ENCODE measurements around the gene SPDEF.

SPDEF gene

GRCh38 chr6:34596798-34597197 lies 40.7 kb upstream of the SPDEF start:
- H3K27ac ChIP-seq (ENCODE audit: low read length, poor library complexity, severe bottlenecking): no peak overlapping the region
- H2AFZ ChIP-seq (ENCODE audit: low read depth, low read length): no peak overlapping the region
- no CpG with 5 or more reads among the region's 1 CpG for WGBS
- no peak overlapping the region for H3K9ac ChIP-seq (ENCODE audit: low read length)
- H3K14ac ChIP-seq (ENCODE audit: low read length in 2 of 2): no peak overlapping the region
- no peak overlapping the region for H2AK5ac ChIP-seq (ENCODE audit: low read length, severe bottlenecking)
- H2BK15ac ChIP-seq (ENCODE audit: low read depth, poor library complexity, severe bottlenecking): no peak overlapping the region
- H3K4me2 ChIP-seq (ENCODE audit: low read length, poor library complexity, severe bottlenecking): no peak overlapping the region
- no peak overlapping the region for H4K8ac ChIP-seq (ENCODE audit: low read length)
- no peaks in the 10 kb centered on the region for H3K9me3 ChIP-seq (ENCODE audit: control insufficient read depth, low read length)
- peaks cover 9% of the 10 kb centered on the region for H3K4me1 ChIP-seq (ENCODE audit: control insufficient read depth, insufficient read depth, low read depth, low read length)
- H2BK120ac ChIP-seq (ENCODE audit: low read depth, low read length): no peak overlapping the region
- H2BK5ac ChIP-seq (ENCODE audit: low read depth, low read length, poor library complexity, severe bottlenecking): no peak overlapping the region
- no peaks in the 10 kb centered on the region for H3K27me3 ChIP-seq (ENCODE audit: control insufficient read depth in 1 of 2, insufficient read depth in 1 of 2, low read length in 2 of 2)
- H3K4ac ChIP-seq (ENCODE audit: low read depth in 1 of 2, low read length in 2 of 2): no peak overlapping the region
- H4K91ac ChIP-seq (ENCODE audit: low read length): no peak overlapping the region
- no peak overlapping the region for H2BK12ac ChIP-seq (ENCODE audit: low read length in 2 of 2)
- H3K23ac ChIP-seq (ENCODE audit: low read length in 2 of 2): no peak overlapping the region
- H3K4me3 ChIP-seq (ENCODE audit: insufficient read depth in 1 of 2, low read depth in 1 of 2, low read length in 2 of 2): no peak overlapping the region
- peaks cover 0 to 11% of the 10 kb centered on the region in 2 experiments for H3K36me3 ChIP-seq (ENCODE audit: control insufficient read depth in 1 of 2, insufficient read depth in 2 of 2, low read depth in 1 of 2, low read length in 2 of 2)
- peaks cover 47% of the 10 kb centered on the region for H3K79me1 ChIP-seq (replicated peaks; ENCODE audit: low read length, poor library complexity, severe bottlenecking)
- no peak for DNase-seq
- H3K18ac ChIP-seq (ENCODE audit: low read depth in 1 of 2, low read length in 2 of 2): no peak overlapping the region

- H3K9ac ChIP-seq (ENCODE audit: low read length): no peak overlapping the region
- H3K9me3 ChIP-seq (ENCODE audit: control insufficient read depth, low read length): no peaks in the 10 kb centered on the region
- H3K79me1 ChIP-seq (replicated peaks; ENCODE audit: low read length, poor library complexity, severe bottlenecking): peaks cover 46% of the 10 kb centered on the region
- H4K91ac ChIP-seq (ENCODE audit: low read length): no peak overlapping the region
- H3K27me3 ChIP-seq (ENCODE audit: control insufficient read depth in 1 of 2, insufficient read depth in 1 of 2, low read length in 2 of 2): no peaks in the 10 kb centered on the region
- no peak overlapping the region for H3K4ac ChIP-seq (ENCODE audit: low read depth in 1 of 2, low read length in 2 of 2)
- H2BK5ac ChIP-seq (ENCODE audit: low read depth, low read length, poor library complexity, severe bottlenecking): no peak overlapping the region
- 81% methylated on average over 5 of the region's 6 CpGs for WGBS
- no peak for DNase-seq
- H3K4me2 ChIP-seq (ENCODE audit: low read length, poor library complexity, severe bottlenecking): no peak overlapping the region
- H3K18ac ChIP-seq (ENCODE audit: low read depth in 1 of 2, low read length in 2 of 2): no peak overlapping the region
- H3K4me3 ChIP-seq (ENCODE audit: insufficient read depth in 1 of 2, low read depth in 1 of 2, low read length in 2 of 2): no peak overlapping the region
- H2BK120ac ChIP-seq (ENCODE audit: low read depth, low read length): no peak overlapping the region
- no peak overlapping the region for H2BK12ac ChIP-seq (ENCODE audit: low read length in 2 of 2)
- no peak overlapping the region for H2BK15ac ChIP-seq (ENCODE audit: low read depth, poor library complexity, severe bottlenecking)
- H3K4me1 ChIP-seq (ENCODE audit: control insufficient read depth, insufficient read depth, low read depth, low read length): peaks cover 9% of the 10 kb centered on the region
- no peak overlapping the region for H3K27ac ChIP-seq (ENCODE audit: low read length, poor library complexity, severe bottlenecking)
- no peak overlapping the region for H3K14ac ChIP-seq (ENCODE audit: low read length in 2 of 2)
- H4K8ac ChIP-seq (ENCODE audit: low read length): no peak overlapping the region
- H2AFZ ChIP-seq (ENCODE audit: low read depth, low read length): no peak overlapping the region
- no peak overlapping the region for H2AK5ac ChIP-seq (ENCODE audit: low read length, severe bottlenecking)
- H3K36me3 ChIP-seq (ENCODE audit: control insufficient read depth in 1 of 2, insufficient read depth in 2 of 2, low read depth in 1 of 2, low read length in 2 of 2): peaks cover 0 to 11% of the 10 kb centered on the region in 2 experiments
- H3K23ac ChIP-seq (ENCODE audit: low read length in 2 of 2): no peak overlapping the region
These were observed 39.4 kb upstream of the SPDEF start for GRCh38 chr6:34595332-34596184.

GRCh38 chr6:34593701-34594100 lies 37.6 kb upstream of the SPDEF start:
- Histone ChIP-seq H2AK5ac (ENCODE audit: low read length, severe bottlenecking) (no peak overlapping the region), H2BK120ac (ENCODE audit: low read depth, low read length) (no peak overlapping the region), H3K4me1 (ENCODE audit: control insufficient read depth, insufficient read depth, low read depth, low read length) (peaks cover 9% of the 10 kb centered on the region), H3K18ac (ENCODE audit: low read depth in 1 of 2, low read length in 2 of 2) (no peak overlapping the region), H3K14ac (ENCODE audit: low read length in 2 of 2) (no peak overlapping the region), H4K91ac (ENCODE audit: low read length) (no peak overlapping the region), H3K27me3 (ENCODE audit: control insufficient read depth in 1 of 2, insufficient read depth in 1 of 2, low read length in 2 of 2) (no peaks in the 10 kb centered on the region), H4K8ac (ENCODE audit: low read length) (no peak overlapping the region), H3K36me3 (ENCODE audit: control insufficient read depth in 1 of 2, insufficient read depth in 2 of 2, low read depth in 1 of 2, low read length in 2 of 2) (peaks cover 8 to 23% of the 10 kb centered on the region in 2 experiments), H2BK12ac (ENCODE audit: low read length in 2 of 2) (no peak overlapping the region), H3K23ac (ENCODE audit: low read length in 2 of 2) (no peak overlapping the region), H2BK5ac (ENCODE audit: low read depth, low read length, poor library complexity, severe bottlenecking) (no peak overlapping the region), H3K4me3 (ENCODE audit: insufficient read depth in 1 of 2, low read depth in 1 of 2, low read length in 2 of 2) (no peak overlapping the region), H3K9me3 (ENCODE audit: control insufficient read depth, low read length) (no peaks in the 10 kb centered on the region), H2AFZ (ENCODE audit: low read depth, low read length) (no peak overlapping the region), H3K27ac (ENCODE audit: low read length, poor library complexity, severe bottlenecking) (no peak overlapping the region), H3K9ac (ENCODE audit: low read length) (no peak overlapping the region), H3K79me1 (replicated peaks; ENCODE audit: low read length, poor library complexity, severe bottlenecking) (peaks cover 50% of the 10 kb centered on the region), H3K4ac (ENCODE audit: low read depth in 1 of 2, low read length in 2 of 2) (no peak overlapping the region), H3K4me2 (ENCODE audit: low read length, poor library complexity, severe bottlenecking) (no peak overlapping the region), H2BK15ac (ENCODE audit: low read depth, poor library complexity, severe bottlenecking) (no peak overlapping the region)
- no peak for DNase-seq
- 90% methylated on average over 5 of the region's 5 CpGs for WGBS

- Histone ChIP-seq H3K9me3 (ENCODE audit: control insufficient read depth, low read length) (no peaks in the 10 kb centered on the region), H3K4me1 (ENCODE audit: control insufficient read depth, insufficient read depth, low read depth, low read length) (peaks cover 9% of the 10 kb centered on the region), H4K91ac (ENCODE audit: low read length) (no peak overlapping the region), H3K27ac (ENCODE audit: low read length, poor library complexity, severe bottlenecking) (no peak overlapping the region), H2BK120ac (ENCODE audit: low read depth, low read length) (no peak overlapping the region), H3K4me2 (ENCODE audit: low read length, poor library complexity, severe bottlenecking) (no peak overlapping the region), H2AK5ac (ENCODE audit: low read length, severe bottlenecking) (no peak overlapping the region), H3K14ac (ENCODE audit: low read length in 2 of 2) (no peak overlapping the region), H2AFZ (ENCODE audit: low read depth, low read length) (no peak overlapping the region), H2BK5ac (ENCODE audit: low read depth, low read length, poor library complexity, severe bottlenecking) (no peak overlapping the region), H2BK12ac (ENCODE audit: low read length in 2 of 2) (no peak overlapping the region), H3K4ac (ENCODE audit: low read depth in 1 of 2, low read length in 2 of 2) (no peak overlapping the region), H4K8ac (ENCODE audit: low read length) (no peak overlapping the region), H2BK15ac (ENCODE audit: low read depth, poor library complexity, severe bottlenecking) (no peak overlapping the region), H3K36me3 (ENCODE audit: control insufficient read depth in 1 of 2, insufficient read depth in 2 of 2, low read depth in 1 of 2, low read length in 2 of 2) (peaks cover 20 to 35% of the 10 kb centered on the region in 2 experiments), H3K18ac (ENCODE audit: low read depth in 1 of 2, low read length in 2 of 2) (no peak overlapping the region), H3K27me3 (ENCODE audit: control insufficient read depth in 1 of 2, insufficient read depth in 1 of 2, low read length in 2 of 2) (no peaks in the 10 kb centered on the region), H3K23ac (ENCODE audit: low read length in 2 of 2) (no peak overlapping the region), H3K9ac (ENCODE audit: low read length) (no peak overlapping the region), H3K4me3 (ENCODE audit: insufficient read depth in 1 of 2, low read depth in 1 of 2, low read length in 2 of 2) (no peak overlapping the region), H3K79me1 (replicated peaks; ENCODE audit: low read length, poor library complexity, severe bottlenecking) (peaks cover 54% of the 10 kb centered on the region)
- no peak for DNase-seq
- 96% methylated on average over 9 of the region's 10 CpGs for WGBS
These were observed 36.3 kb upstream of the SPDEF start for GRCh38 chr6:34592208-34592952.
